ENCODE measurements around the gene TTC9. TPM values are rescaled to one million over a fixed set of nuclear protein-coding genes. Genes with fewer than 3 reads are reported as not detected.

TTC9 gene
- total RNA-seq, 1 experiment from 2014 or later = 4.7 TPM

DNA sequence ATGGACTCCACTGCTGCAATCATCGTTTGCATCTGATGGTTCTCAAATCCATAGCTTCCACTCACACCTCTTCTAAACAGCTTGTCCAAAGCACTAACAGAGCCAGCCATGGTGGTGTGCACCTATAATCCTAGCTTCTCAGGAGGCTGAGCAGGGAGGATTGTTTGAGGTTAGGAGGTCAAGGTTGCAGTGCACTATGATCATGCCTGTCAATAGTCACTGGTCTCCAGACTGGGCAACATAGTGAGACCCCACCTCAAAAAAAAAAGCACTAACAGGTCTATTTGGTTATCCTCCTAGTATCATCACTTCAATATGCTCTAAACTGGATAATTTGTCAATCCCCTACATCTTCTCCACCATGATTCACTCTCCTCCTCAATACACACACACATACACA lies 63.2 kb downstream of the TTC9 start:
- H3K9me3 ChIP-seq (ENCODE audit: low read depth, low read length, poor library complexity, severe bottlenecking) = no peaks in the 10 kb centered on the region
- H3K4me1 ChIP-seq (ENCODE audit: insufficient read depth, low read length, poor library complexity, severe bottlenecking) = peaks cover 16% of the 10 kb centered on the region
- no TSS peak for BruUV-seq (replicated peaks)
- intact Hi-C loops (cut with micrococcal nuclease; ENCODE audit: unreplicated experiment) = no loop called here
- no peak overlapping the region for H3K4me3 ChIP-seq (ENCODE audit: low read depth, low read length, poor library complexity, severe bottlenecking)
- TF ChIP-seq EZH2 (IDR thresholded peaks at IDR 0.05; ENCODE audit: borderline replicate concordance, low read depth, low read length, poor library complexity, severe bottlenecking) = no peak
- TF ChIP-seq, protein P1, sequence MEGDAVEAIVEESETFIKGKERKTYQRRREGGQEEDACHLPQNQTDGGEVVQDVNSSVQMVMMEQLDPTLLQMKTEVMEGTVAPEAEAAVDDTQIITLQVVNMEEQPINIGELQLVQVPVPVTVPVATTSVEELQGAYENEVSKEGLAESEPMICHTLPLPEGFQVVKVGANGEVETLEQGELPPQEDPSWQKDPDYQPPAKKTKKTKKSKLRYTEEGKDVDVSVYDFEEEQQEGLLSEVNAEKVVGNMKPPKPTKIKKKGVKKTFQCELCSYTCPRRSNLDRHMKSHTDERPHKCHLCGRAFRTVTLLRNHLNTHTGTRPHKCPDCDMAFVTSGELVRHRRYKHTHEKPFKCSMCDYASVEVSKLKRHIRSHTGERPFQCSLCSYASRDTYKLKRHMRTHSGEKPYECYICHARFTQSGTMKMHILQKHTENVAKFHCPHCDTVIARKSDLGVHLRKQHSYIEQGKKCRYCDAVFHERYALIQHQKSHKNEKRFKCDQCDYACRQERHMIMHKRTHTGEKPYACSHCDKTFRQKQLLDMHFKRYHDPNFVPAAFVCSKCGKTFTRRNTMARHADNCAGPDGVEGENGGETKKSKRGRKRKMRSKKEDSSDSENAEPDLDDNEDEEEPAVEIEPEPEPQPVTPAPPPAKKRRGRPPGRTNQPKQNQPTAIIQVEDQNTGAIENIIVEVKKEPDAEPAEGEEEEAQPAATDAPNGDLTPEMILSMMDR (conservative IDR thresholded peaks at IDR 0.05; ENCODE audit: low read depth, low read length) = no peak
- ChIA-PET CTCF (no interaction called here), POLR2A (ENCODE audit: low non-redundant PET) (no interaction called here)
- no peaks in the 10 kb centered on the region for H3K27me3 ChIP-seq (replicated peaks; ENCODE audit: insufficient read depth, low read depth, low read length, poor library complexity)
- H3K36me3 ChIP-seq (ENCODE audit: insufficient read depth, low read length, poor library complexity, severe bottlenecking) = no peaks in the 10 kb centered on the region
- no peak for DNase-seq (ENCODE audit: low spot score)
- no peak overlapping the region for H3K27ac ChIP-seq (ENCODE audit: low read depth, low read length, poor library complexity, severe bottlenecking)

DNA sequence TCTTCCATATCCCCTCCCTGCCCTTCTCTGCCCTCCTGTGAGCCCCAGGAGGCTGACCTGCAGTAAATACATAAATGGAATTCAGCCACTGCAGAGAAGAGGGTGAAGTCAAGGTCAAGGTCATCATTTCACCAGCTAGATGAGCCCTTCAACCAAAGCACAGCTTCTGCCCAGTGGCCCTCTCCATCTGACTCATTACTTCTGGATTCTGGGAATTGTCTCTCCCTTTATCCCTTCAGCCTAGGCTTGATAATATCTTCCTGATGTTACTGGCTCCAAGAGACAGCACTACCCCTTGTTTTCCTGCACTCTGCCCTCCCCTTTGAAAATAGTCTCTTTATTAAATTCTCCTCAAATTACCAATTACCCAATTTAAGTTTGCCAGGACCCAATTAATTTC lies 64.5 kb downstream of the TTC9 start:
- H3K4me1 ChIP-seq (ENCODE audit: insufficient read depth, low read length, poor library complexity, severe bottlenecking) = peaks cover 16% of the 10 kb centered on the region
- H3K4me3 ChIP-seq (ENCODE audit: low read depth, low read length, poor library complexity, severe bottlenecking) = no peak overlapping the region
- no peaks in the 10 kb centered on the region for H3K9me3 ChIP-seq (ENCODE audit: low read depth, low read length, poor library complexity, severe bottlenecking)
- H3K27me3 ChIP-seq (replicated peaks; ENCODE audit: insufficient read depth, low read depth, low read length, poor library complexity) = no peaks in the 10 kb centered on the region
- no peak for TF ChIP-seq EZH2 (IDR thresholded peaks at IDR 0.05; ENCODE audit: borderline replicate concordance, low read depth, low read length, poor library complexity, severe bottlenecking)
- TF ChIP-seq, protein P1 (conservative IDR thresholded peaks at IDR 0.05; ENCODE audit: low read depth, low read length) = no peak
- DNase-seq (ENCODE audit: low spot score) = no peak
- POLR2A ChIA-PET (ENCODE audit: low non-redundant PET) = no interaction called here
- CTCF ChIA-PET = no interaction called here
- intact Hi-C loops (cut with micrococcal nuclease; ENCODE audit: unreplicated experiment) = no loop called here
- no peak overlapping the region for H3K27ac ChIP-seq (ENCODE audit: low read depth, low read length, poor library complexity, severe bottlenecking)
- no TSS peak for BruUV-seq (replicated peaks)
- H3K36me3 ChIP-seq (ENCODE audit: insufficient read depth, low read length, poor library complexity, severe bottlenecking) = no peaks in the 10 kb centered on the region

DNA sequence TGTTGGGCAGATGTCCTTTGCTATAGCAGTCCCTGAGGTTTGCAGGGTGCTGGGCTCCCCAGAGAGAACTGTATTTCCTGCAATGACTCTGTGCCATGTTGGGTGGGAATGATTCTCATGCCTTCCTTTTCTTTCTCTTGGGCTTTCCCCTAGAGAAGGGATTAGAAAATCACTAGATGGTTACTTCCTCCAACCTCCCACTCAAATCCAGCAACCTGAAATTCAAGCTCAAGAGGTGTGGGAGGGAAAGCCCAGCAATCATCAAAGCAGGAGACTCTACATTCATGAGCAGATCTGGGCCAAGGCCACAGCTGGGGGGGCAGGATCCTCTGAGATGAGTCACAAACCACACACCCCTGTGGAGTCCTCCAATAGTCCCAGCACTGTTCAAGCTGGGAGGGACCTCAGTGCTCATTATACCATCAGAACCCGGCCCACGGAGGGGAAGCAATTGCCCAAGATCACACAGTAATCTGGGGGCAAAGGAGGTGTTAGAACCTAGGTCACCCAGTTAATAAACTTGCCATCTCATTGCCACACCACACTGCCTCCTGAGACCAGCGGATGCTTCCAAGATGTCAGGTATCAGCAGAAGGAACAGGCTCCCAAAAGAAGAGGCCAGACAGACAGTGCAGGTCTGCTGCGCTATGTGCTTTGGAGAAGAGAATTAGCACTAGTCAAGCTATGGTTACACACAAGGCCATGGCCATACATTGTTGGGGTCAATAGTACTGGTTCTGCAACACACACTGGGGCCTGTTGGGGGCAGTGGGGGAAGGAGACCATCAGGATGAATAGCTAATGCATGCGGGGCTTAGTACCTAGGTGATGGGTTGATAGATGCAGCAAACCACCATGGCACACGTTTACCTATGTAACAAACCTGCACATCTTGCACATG lies 65.7 kb downstream of the TTC9 start:
- no peaks in the 10 kb centered on the region for H3K9me3 ChIP-seq (ENCODE audit: low read depth, low read length, poor library complexity, severe bottlenecking)
- ChIA-PET CTCF (no interaction called here), POLR2A (ENCODE audit: low non-redundant PET) (interaction anchor here (0.8 kb wide), 1 partner anchor 38 kb away, joined by 3 read pairs; no protein-coding TSS in a partner anchor)
- no peak overlapping the region for H3K4me3 ChIP-seq (ENCODE audit: low read depth, low read length, poor library complexity, severe bottlenecking)
- no peaks in the 10 kb centered on the region for H3K27me3 ChIP-seq (replicated peaks; ENCODE audit: insufficient read depth, low read depth, low read length, poor library complexity)
- peak overlapping the region; percentile 25 for H3K27ac ChIP-seq (ENCODE audit: low read depth, low read length, poor library complexity, severe bottlenecking)
- TF ChIP-seq, protein P1 (conservative IDR thresholded peaks at IDR 0.05; ENCODE audit: low read depth, low read length) = no peak
- TF ChIP-seq EZH2 (IDR thresholded peaks at IDR 0.05; ENCODE audit: borderline replicate concordance, low read depth, low read length, poor library complexity, severe bottlenecking) = no peak
- H3K4me1 ChIP-seq (ENCODE audit: insufficient read depth, low read length, poor library complexity, severe bottlenecking) = peaks cover 16% of the 10 kb centered on the region
- intact Hi-C loops (cut with micrococcal nuclease; ENCODE audit: unreplicated experiment) = no loop called here
- no TSS peak for BruUV-seq (replicated peaks)
- no peaks in the 10 kb centered on the region for H3K36me3 ChIP-seq (ENCODE audit: insufficient read depth, low read length, poor library complexity, severe bottlenecking)
- DNase-seq (ENCODE audit: low spot score) = peak; percentile 88

Measured in A673 (cell line).